ENCODE results near the gene FMO1. TPM values are rescaled to one million over a fixed set of nuclear protein-coding genes. Genes with fewer than 3 reads are reported as not detected.

Gene FMO1
- total and polyA plus RNA-seq, 2 of the 8 experiments (the other 6 are each of a cell fraction or from before 2014, with no cell fraction given): 0.11 TPM; not detected in 1

DNA sequence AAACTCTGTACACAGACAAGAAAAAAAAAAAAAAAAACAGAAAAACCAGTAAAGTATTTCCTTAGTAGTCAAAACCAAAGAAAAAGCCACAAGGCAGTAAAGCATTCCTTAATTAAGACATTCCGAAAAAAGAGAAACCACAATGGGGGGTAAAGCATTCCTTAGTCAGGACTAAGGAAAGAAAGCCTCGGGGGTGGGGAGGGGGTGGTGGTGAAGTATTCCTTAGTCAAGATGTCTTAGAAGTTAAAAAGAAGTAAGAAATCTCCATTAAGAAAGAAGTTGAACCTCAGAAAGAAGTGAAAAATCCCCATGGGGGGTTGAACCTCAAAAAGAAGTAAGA, 28.2 kb upstream of the FMO1 start (continued):
- no peak for TF ChIP-seq CBX8 (IDR thresholded peaks at IDR 0.05; ENCODE audit: borderline replicate concordance, low read depth, low read length)
- TF ChIP-seq TCF12 (IDR thresholded peaks at IDR 0.05; ENCODE audit: low read depth, low read length): no peak
- TF ChIP-seq SUZ12 (IDR thresholded peaks at IDR 0.05; ENCODE audit: low read length): no peak
- no peak for TF ChIP-seq KDM4A (IDR thresholded peaks at IDR 0.05; ENCODE audit: low read depth, low read length, severe bottlenecking)
- TF ChIP-seq KDM5A (IDR thresholded peaks at IDR 0.05; ENCODE audit: low read length): no peak
- no peak for TF ChIP-seq RFX5 (IDR thresholded peaks at IDR 0.05; ENCODE audit: borderline replicate concordance, low read depth, low read length)
- TF ChIP-seq SP2 (IDR thresholded peaks at IDR 0.05; ENCODE audit: low read length): no peak
- TF ChIP-seq ASH2L (IDR thresholded peaks at IDR 0.05; ENCODE audit: low read length): no peak
- TF ChIP-seq TEAD4 (IDR thresholded peaks at IDR 0.05; ENCODE audit: low read depth, low read length): peak; percentile 67; the same call in 1 of the 2 replicates
- TF ChIP-seq CREB1 (IDR thresholded peaks at IDR 0.05): no peak
- no peak for TF ChIP-seq RXRA (IDR thresholded peaks at IDR 0.05; ENCODE audit: insufficient read depth, low read depth, low read length)
- TF ChIP-seq RBBP5 (IDR thresholded peaks at IDR 0.05; ENCODE audit: borderline replicate concordance, low read depth, low read length): no peak
- TF ChIP-seq SAP30 (IDR thresholded peaks at IDR 0.05; ENCODE audit: insufficient read depth, insufficient replicate concordance, low read length): no peak
- no peak for TF ChIP-seq POLR2AphosphoS5 (IDR thresholded peaks at IDR 0.05; ENCODE audit: low read depth, low read length)
- TF ChIP-seq SP1 (IDR thresholded peaks at IDR 0.05; ENCODE audit: low read depth, low read length): peak; percentile 63; the same call in 1 of the 2 replicates
- no peak; a peak in 1 of 3 replicates for TF ChIP-seq EP300 (IDR thresholded peaks at IDR 0.05; ENCODE audit: borderline replicate concordance in 1 of 2, low read depth in 2 of 2, low read length in 2 of 2)
- TF ChIP-seq BRCA1 (IDR thresholded peaks at IDR 0.05; ENCODE audit: low read depth, low read length): no peak
- TF ChIP-seq YY1 (IDR thresholded peaks at IDR 0.05; ENCODE audit: low read depth, low read length): no peak
- TF ChIP-seq HDAC6 (IDR thresholded peaks at IDR 0.05; ENCODE audit: low read depth, low read length): no peak
- TF ChIP-seq BCL11A (IDR thresholded peaks at IDR 0.05; ENCODE audit: low read depth in 2 of 2, low read length in 2 of 2): no peak
- no peak for TF ChIP-seq TAF1 (IDR thresholded peaks at IDR 0.05; ENCODE audit: low read depth, low read length)

Measured in H1 (cell line).